Islet precursor cell (in vitro differentiated cells): ENCODE data around the gene DERL2.

Experiments
- DNase-seq: peaks from one replicate; pipeline ENCODE4 v3.0.0-alpha.2; 2018

Gene DERL2

GRCh38 chr17:5485270-5486205, at the start of gene DERL2:
TSS of gene DERL2 (minus strand) at chr17:5486178. CDS start at chr17:5486161, 17 bp downstream.
- no peak for DNase-seq

DNA sequence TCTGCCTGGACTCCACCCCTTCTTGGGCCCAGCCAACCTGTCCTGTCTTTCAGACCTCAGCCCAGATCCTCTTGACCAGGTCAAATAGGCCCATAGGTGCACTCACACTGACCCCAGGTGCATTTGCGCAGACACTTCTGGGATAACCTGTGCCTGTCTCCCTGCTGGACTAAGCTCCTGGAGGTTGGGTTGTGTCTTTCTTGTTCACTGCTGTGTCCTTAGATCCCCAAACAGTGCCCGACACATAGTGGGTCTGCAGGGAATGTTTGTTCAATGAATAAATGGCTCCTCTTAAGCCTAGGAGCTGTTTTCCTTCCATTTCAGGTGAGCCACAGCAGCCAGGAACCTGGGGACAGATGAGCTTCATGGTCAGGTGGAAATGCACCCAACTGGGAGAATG, 49.5 kb upstream of the DERL2 start:
- no peak for DNase-seq

- DNase-seq = no peak
These were observed 47.7 kb upstream of the DERL2 start for GRCh38 chr17:5533486-5534315.

- DNase-seq = no peak
These were observed 46.6 kb upstream of the DERL2 start for GRCh38 chr17:5532581-5532980.

DNA sequence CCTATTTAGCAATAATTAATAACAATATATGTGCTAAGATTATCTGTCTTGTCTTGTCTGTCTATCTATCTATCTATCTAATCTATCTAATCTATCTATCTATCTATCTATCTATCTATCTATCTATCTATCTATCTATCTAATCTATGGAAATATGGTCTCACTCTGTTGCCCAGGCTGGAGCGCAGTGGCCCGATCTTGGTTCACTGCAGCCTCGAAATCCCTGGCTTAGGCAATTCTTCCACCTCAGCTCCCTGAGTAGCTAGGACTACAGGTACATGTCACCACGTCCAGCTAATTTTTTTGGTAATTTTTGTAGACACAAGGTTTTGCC, 45.1 kb upstream of the DERL2 start:
- no peak for DNase-seq

- DNase-seq = no peak
These were observed 44.5 kb upstream of the DERL2 start for GRCh38 chr17:5530265-5531084.

GRCh38 chr17:5527601-5528250, 41.7 kb upstream of the DERL2 start:
- peak; percentile 53 for DNase-seq

DNA sequence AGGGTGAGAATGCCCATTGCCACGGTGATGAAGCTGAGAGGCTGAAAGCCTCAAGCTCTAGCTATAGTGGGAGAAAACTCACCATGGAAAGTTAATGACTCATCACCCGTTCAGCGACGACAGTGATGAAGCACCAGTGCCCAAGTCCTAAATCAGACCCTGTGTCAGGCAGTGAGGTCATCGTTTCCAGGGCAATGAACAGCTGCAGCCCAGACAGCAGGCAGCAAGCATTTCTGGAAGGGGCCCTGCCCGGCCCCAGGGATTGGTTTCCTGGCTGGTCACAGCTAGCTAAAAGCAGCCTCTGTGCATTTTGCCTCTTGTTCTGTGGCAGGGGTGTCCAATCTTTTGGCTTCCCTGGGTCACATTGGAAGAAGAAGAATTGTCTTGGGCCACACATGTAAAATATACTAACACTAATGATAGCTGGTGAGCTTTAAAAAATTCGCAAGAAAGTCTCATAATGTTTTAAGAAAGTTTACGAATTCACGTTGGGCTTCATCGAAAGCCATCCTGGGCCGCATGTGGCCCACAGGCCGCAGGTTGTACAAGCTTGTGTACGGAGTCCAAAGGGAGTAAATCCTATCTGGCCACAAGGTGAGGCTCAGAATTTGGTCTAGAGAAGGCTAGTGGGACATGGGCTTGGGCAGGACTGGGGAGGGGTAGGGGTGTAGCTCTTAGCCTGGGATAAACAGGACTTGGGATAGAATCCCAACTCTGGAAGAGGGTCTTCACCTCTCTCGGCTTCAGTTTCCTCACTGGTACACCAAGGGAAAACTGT, 41.0 kb upstream of the DERL2 start:
- DNase-seq = peak; percentile 100

- no peak for DNase-seq
These were observed 37.3 kb upstream of the DERL2 start for GRCh38 chr17:5523249-5523648.

GRCh38 chr17:5522476-5522875, 36.5 kb upstream of the DERL2 start:
- no peak for DNase-seq

DNA sequence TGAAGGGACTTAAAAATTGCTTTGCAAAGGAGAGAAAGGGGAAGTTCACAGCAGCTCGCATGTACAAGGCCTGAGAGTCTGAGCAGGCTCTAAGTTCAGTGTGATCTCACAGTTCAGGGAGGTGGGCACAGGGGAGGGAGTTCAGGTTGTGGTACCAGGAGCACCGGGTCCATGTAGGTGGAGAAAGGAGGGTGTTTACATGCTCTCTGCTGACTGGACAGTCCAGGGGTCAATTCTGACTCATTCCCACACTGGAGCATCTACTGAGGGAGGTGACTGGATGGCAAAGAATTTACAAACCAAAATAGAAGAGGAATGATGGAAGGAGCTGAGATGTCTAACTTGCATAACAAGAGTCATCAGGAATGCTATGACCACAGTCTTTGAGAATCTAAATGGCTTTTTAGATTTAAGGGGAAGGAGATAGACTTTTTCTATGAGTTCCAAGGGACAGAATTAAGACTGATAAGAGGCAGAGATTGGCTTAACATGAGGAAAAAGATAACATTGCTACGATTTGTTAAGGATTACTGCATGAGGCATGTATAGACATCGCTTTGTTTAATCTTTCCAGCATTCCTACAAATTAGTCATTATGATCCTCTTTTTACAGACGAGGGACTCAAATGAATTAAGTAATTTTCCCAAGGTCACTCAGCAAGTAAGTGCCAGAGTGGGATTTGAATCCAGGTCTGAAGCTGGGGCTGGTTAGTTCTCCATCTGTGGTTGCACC, 30.2 kb upstream of the DERL2 start:
- DNase-seq = peak; percentile 98

DNA sequence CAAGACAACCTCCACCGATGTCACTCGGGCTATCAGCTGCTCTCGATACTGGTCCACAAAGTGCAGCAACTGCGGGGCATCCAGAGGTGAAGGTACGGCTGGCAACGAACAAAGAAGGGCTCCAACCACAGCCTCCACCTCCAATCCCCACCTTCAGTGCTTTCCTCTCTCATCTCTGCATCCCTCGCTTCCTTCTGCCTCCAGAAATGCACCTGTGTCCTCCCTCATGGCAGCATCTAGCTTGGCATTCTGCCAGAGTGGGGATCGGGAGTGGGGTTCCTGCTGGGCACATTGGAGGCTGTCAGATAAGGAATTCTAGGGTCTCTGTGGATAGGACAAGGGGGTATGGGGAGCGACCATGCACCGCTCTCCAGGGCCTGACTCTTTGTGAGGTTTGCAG, 29.0 kb upstream of the DERL2 start:
- no peak for DNase-seq

DNA sequence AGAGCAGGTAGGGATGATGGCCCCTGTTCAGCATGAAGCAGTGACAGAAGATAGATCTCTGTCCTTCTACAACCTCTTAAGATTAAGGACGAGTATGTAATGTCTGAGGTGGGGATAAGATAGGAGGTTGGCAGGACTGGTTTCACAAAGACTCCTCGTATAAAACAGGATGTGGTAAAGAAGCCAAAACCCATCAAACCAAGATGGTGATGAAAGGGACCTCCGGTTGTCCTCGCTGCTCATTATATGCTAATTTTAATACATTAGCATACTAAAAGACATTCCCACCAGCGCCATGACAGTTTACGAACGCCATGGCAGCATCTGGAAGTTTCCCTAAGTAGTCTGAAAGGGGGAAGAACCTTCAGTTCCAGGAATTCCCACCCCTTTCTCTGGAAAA, 27.6 kb upstream of the DERL2 start:
- DNase-seq = no peak

GRCh38 chr17:5511401-5512225, 25.6 kb upstream of the DERL2 start:
- DNase-seq = peak; percentile 64

GRCh38 chr17:5510771-5511170, 24.8 kb upstream of the DERL2 start:
- peak; percentile 49 for DNase-seq

- peak; percentile 77 for DNase-seq
These were observed 23.5 kb upstream of the DERL2 start for GRCh38 chr17:5509482-5509881.

GRCh38 chr17:5508810-5509209, 22.8 kb upstream of the DERL2 start:
- peak; percentile 79 for DNase-seq

DNA sequence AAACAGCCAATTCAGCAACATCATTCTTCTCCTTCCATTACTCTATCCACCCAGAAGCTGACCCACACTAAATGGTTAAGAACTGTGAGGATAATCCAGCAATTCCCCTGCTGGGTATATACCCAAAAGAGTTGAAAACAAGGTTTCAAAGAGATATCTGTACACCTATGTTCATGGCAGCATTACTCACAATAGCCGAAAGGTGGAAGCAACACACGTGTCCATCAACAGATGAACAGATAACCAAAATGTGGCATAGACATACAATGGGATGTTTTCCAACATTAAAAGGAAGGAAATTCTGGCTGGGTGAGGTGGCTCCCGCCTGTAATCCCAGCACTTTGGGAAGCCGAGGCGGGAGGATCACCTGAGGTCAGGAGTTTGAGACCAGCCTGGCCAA, 20.3 kb upstream of the DERL2 start:
- DNase-seq = no peak

GRCh38 chr17:5502552-5502951, 16.6 kb upstream of the DERL2 start:
- DNase-seq = no peak

DNA sequence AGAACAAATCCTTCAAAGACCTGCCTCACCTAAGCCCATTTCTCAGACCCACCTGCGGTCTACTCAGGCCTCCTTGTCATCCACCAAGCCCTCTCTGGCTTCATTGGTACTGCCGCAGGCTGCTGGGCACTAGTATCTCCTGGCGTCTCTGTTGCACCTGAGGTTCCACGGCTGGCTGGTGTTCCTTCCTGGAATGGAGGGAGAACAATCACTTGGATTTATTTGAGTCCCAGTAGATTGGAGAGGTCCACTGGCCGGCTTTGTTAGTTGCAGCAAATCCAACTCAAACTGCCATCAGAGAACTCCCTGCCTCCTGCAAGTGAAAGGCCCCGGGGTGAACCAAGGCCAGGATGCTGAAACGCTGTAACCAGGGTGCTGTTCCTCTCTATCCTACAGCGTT, 15.7 kb upstream of the DERL2 start:
- DNase-seq = no peak
